ENCODE data around the gene GPC6. TPM values are rescaled to one million over a fixed set of nuclear protein-coding genes. Genes with fewer than 3 reads are reported as not detected.
"Not testable (repeated sequence)": the region's sequence is repeated elsewhere in the genome, so short reads cannot be mapped to it uniquely, and the experiment has no call there.

The GPC6 gene
- polyA plus RNA-seq, 4 donors = 0.22 to 45.0 (median 1.4) TPM

GRCh38 chr13:93435651-93436050 lies 209.0 kb downstream of the GPC6 start:
- Histone ChIP-seq H3K4me1 (ENCODE audit: control insufficient read depth in 3 of 3, insufficient read depth in 2 of 3, low read depth in 1 of 3, low read length in 2 of 3) (no peaks in the 10 kb centered on the region), H3K36me3 (ENCODE audit: control insufficient read depth in 3 of 3, insufficient read depth in 2 of 3, low read depth in 1 of 3, low read length in 3 of 3) (no peaks in the 10 kb centered on the region), H3K4me3 (ENCODE audit: low read depth in 1 of 3, low read length in 3 of 3) (no peak overlapping the region), H3K27me3 (ENCODE audit: control insufficient read depth in 3 of 3, insufficient read depth in 3 of 3, low read length in 3 of 3) (no peaks in the 10 kb centered on the region), H3K9me3 (ENCODE audit: control insufficient read depth in 2 of 2, insufficient read depth in 1 of 2, low read depth in 1 of 2, low read length in 1 of 2) (peaks cover 0 to 4% of the 10 kb centered on the region in 2 donors), H3K27ac (ENCODE audit: low read depth in 1 of 3, low read length in 2 of 3) (no peak overlapping the region)
- no peak for FAIRE-seq
- DNase-seq = no peak
- WGBS, 3 donors = 63 to 86% (median 70%) methylated on average over 3 of the region's 3 CpGs

GRCh38 chr13:93437081-93437480 lies 210.5 kb downstream of the GPC6 start:
- H3K4me3 ChIP-seq (ENCODE audit: low read depth in 1 of 3, low read length in 3 of 3) = no peak overlapping the region
- WGBS, 3 donors = 69 to 82% (median 74%) methylated on average over 4 of the region's 4 CpGs
- no peak overlapping the region for H3K27ac ChIP-seq (ENCODE audit: low read depth in 1 of 3, low read length in 2 of 3)
- H3K36me3 ChIP-seq (ENCODE audit: control insufficient read depth in 3 of 3, insufficient read depth in 2 of 3, low read depth in 1 of 3, low read length in 3 of 3) = no peaks in the 10 kb centered on the region
- DNase-seq (no peak), FAIRE-seq (no peak)
- no peaks in the 10 kb centered on the region for H3K4me1 ChIP-seq (ENCODE audit: control insufficient read depth in 3 of 3, insufficient read depth in 2 of 3, low read depth in 1 of 3, low read length in 2 of 3)
- no peaks in the 10 kb centered on the region for H3K27me3 ChIP-seq (ENCODE audit: control insufficient read depth in 3 of 3, insufficient read depth in 3 of 3, low read length in 3 of 3)
- H3K9me3 ChIP-seq (ENCODE audit: control insufficient read depth in 2 of 2, insufficient read depth in 1 of 2, low read depth in 1 of 2, low read length in 1 of 2) = peaks cover 0 to 4% of the 10 kb centered on the region in 2 donors

GRCh38 chr13:93446238-93446637 lies 219.6 kb downstream of the GPC6 start:
- Histone ChIP-seq H3K36me3 (ENCODE audit: control insufficient read depth in 3 of 3, insufficient read depth in 2 of 3, low read depth in 1 of 3, low read length in 3 of 3) (no peaks in the 10 kb centered on the region), H3K9me3 (ENCODE audit: control insufficient read depth in 2 of 2, insufficient read depth in 1 of 2, low read depth in 1 of 2, low read length in 1 of 2) (no peaks in the 10 kb centered on the region), H3K27me3 (ENCODE audit: control insufficient read depth in 3 of 3, insufficient read depth in 3 of 3, low read length in 3 of 3) (no peaks in the 10 kb centered on the region), H3K4me3 (ENCODE audit: low read depth in 1 of 3, low read length in 3 of 3) (no peak overlapping the region), H3K4me1 (ENCODE audit: control insufficient read depth in 3 of 3, insufficient read depth in 2 of 3, low read depth in 1 of 3, low read length in 2 of 3) (no peaks in the 10 kb centered on the region), H3K27ac (ENCODE audit: low read depth in 1 of 3, low read length in 2 of 3) (no peak overlapping the region)
- DNase-seq = no peak
- no peak for FAIRE-seq
- 48 to 73% (median 61%) methylated on average over 2 of the region's 2 CpGs for WGBS, 3 donors

GRCh38 chr13:93450191-93450621 lies 223.6 kb downstream of the GPC6 start:
- Histone ChIP-seq H3K4me1 (ENCODE audit: control insufficient read depth in 3 of 3, insufficient read depth in 2 of 3, low read depth in 1 of 3, low read length in 2 of 3) (no peaks in the 10 kb centered on the region), H3K27me3 (ENCODE audit: control insufficient read depth in 3 of 3, insufficient read depth in 3 of 3, low read length in 3 of 3) (no peaks in the 10 kb centered on the region), H3K9me3 (ENCODE audit: control insufficient read depth in 2 of 2, insufficient read depth in 1 of 2, low read depth in 1 of 2, low read length in 1 of 2) (no peaks in the 10 kb centered on the region), H3K4me3 (ENCODE audit: low read depth in 1 of 3, low read length in 3 of 3) (no peak overlapping the region), H3K36me3 (ENCODE audit: control insufficient read depth in 3 of 3, insufficient read depth in 2 of 3, low read depth in 1 of 3, low read length in 3 of 3) (no peaks in the 10 kb centered on the region), H3K27ac (ENCODE audit: low read depth in 1 of 3, low read length in 2 of 3) (no peak overlapping the region)
- FAIRE-seq (no peak), DNase-seq (no peak)

- H3K27me3 ChIP-seq (ENCODE audit: control insufficient read depth in 3 of 3, insufficient read depth in 3 of 3, low read length in 3 of 3) = no peaks in the 10 kb centered on the region
- no peaks in the 10 kb centered on the region for H3K9me3 ChIP-seq (ENCODE audit: control insufficient read depth in 2 of 2, insufficient read depth in 1 of 2, low read depth in 1 of 2, low read length in 1 of 2)
- no peaks in the 10 kb centered on the region for H3K4me1 ChIP-seq (ENCODE audit: control insufficient read depth in 3 of 3, insufficient read depth in 2 of 3, low read depth in 1 of 3, low read length in 2 of 3)
- FAIRE-seq = no peak
- H3K4me3 ChIP-seq (ENCODE audit: low read depth in 1 of 3, low read length in 3 of 3) = no peak overlapping the region
- no peak overlapping the region for H3K27ac ChIP-seq (ENCODE audit: low read depth in 1 of 3, low read length in 2 of 3)
- DNase-seq = no peak
- no peaks in the 10 kb centered on the region for H3K36me3 ChIP-seq (ENCODE audit: control insufficient read depth in 3 of 3, insufficient read depth in 2 of 3, low read depth in 1 of 3, low read length in 3 of 3)
These were observed 224.2 kb downstream of the GPC6 start for GRCh38 chr13:93450761-93451160.

- not testable (repeated sequence) for H3K4me3 ChIP-seq (ENCODE audit: low read depth in 1 of 3, low read length in 3 of 3); FAIRE-seq; DNase-seq; H3K9me3 ChIP-seq (ENCODE audit: control insufficient read depth in 2 of 2, insufficient read depth in 1 of 2, low read depth in 1 of 2, low read length in 1 of 2); H3K4me1 ChIP-seq (ENCODE audit: control insufficient read depth in 3 of 3, insufficient read depth in 2 of 3, low read depth in 1 of 3, low read length in 2 of 3); H3K36me3 ChIP-seq (ENCODE audit: control insufficient read depth in 3 of 3, insufficient read depth in 2 of 3, low read depth in 1 of 3, low read length in 3 of 3); H3K27ac ChIP-seq (ENCODE audit: low read depth in 1 of 3, low read length in 2 of 3); H3K27me3 ChIP-seq (ENCODE audit: control insufficient read depth in 3 of 3, insufficient read depth in 3 of 3, low read length in 3 of 3)
- 77 to 94% (median 80%) methylated on average over 24 to 36 of the region's 36 CpGs for WGBS, 3 donors
These were observed 228.1 kb downstream of the GPC6 start for GRCh38 chr13:93454676-93455235.

GRCh38 chr13:93455861-93456260 lies 229.3 kb downstream of the GPC6 start:
- WGBS, 3 donors = 71 to 85% (median 84%) methylated on average over 4 of the region's 4 CpGs
- no peak for FAIRE-seq

GRCh38 chr13:93460005-93460404 lies 233.4 kb downstream of the GPC6 start:
- FAIRE-seq (no peak), DNase-seq (no peak)
- H3K9me3 ChIP-seq (ENCODE audit: control insufficient read depth in 2 of 2, insufficient read depth in 1 of 2, low read depth in 1 of 2, low read length in 1 of 2) = no peaks in the 10 kb centered on the region
- no peak overlapping the region for H3K27ac ChIP-seq (ENCODE audit: low read depth in 1 of 3, low read length in 2 of 3)
- H3K4me3 ChIP-seq (ENCODE audit: low read depth in 1 of 3, low read length in 3 of 3) = no peak overlapping the region
- H3K27me3 ChIP-seq (ENCODE audit: control insufficient read depth in 3 of 3, insufficient read depth in 3 of 3, low read length in 3 of 3) = no peaks in the 10 kb centered on the region
- H3K36me3 ChIP-seq (ENCODE audit: control insufficient read depth in 3 of 3, insufficient read depth in 2 of 3, low read depth in 1 of 3, low read length in 3 of 3) = no peaks in the 10 kb centered on the region
- no peaks in the 10 kb centered on the region for H3K4me1 ChIP-seq (ENCODE audit: control insufficient read depth in 3 of 3, insufficient read depth in 2 of 3, low read depth in 1 of 3, low read length in 2 of 3)

More at GRCh38 chr13:93455861-93456260, 229.3 kb downstream of the GPC6 start:
- Histone ChIP-seq H3K9me3 (ENCODE audit: control insufficient read depth in 2 of 2, insufficient read depth in 1 of 2, low read depth in 1 of 2, low read length in 1 of 2) (no peaks in the 10 kb centered on the region), H3K4me1 (ENCODE audit: control insufficient read depth in 3 of 3, insufficient read depth in 2 of 3, low read depth in 1 of 3, low read length in 2 of 3) (no peaks in the 10 kb centered on the region), H3K4me3 (ENCODE audit: low read depth in 1 of 3, low read length in 3 of 3) (no peak overlapping the region), H3K36me3 (ENCODE audit: control insufficient read depth in 3 of 3, insufficient read depth in 2 of 3, low read depth in 1 of 3, low read length in 3 of 3) (no peaks in the 10 kb centered on the region), H3K27me3 (ENCODE audit: control insufficient read depth in 3 of 3, insufficient read depth in 3 of 3, low read length in 3 of 3) (no peaks in the 10 kb centered on the region), H3K27ac (ENCODE audit: low read depth in 1 of 3, low read length in 2 of 3) (no peak overlapping the region)
- DNase-seq = no peak

- WGBS, 3 donors = 88 to 92% (median 89%) methylated on average over 3 of the region's 3 CpGs
- DNase-seq (no peak), FAIRE-seq (no peak)
- no peak overlapping the region for H3K27ac ChIP-seq (ENCODE audit: low read depth in 1 of 3, low read length in 2 of 3)
- H3K27me3 ChIP-seq (ENCODE audit: control insufficient read depth in 3 of 3, insufficient read depth in 3 of 3, low read length in 3 of 3) = no peaks in the 10 kb centered on the region
- H3K36me3 ChIP-seq (ENCODE audit: control insufficient read depth in 3 of 3, insufficient read depth in 2 of 3, low read depth in 1 of 3, low read length in 3 of 3) = no peaks in the 10 kb centered on the region
- no peak overlapping the region for H3K4me3 ChIP-seq (ENCODE audit: low read depth in 1 of 3, low read length in 3 of 3)
- no peaks in the 10 kb centered on the region for H3K9me3 ChIP-seq (ENCODE audit: control insufficient read depth in 2 of 2, insufficient read depth in 1 of 2, low read depth in 1 of 2, low read length in 1 of 2)
- H3K4me1 ChIP-seq (ENCODE audit: control insufficient read depth in 3 of 3, insufficient read depth in 2 of 3, low read depth in 1 of 3, low read length in 2 of 3) = no peaks in the 10 kb centered on the region
These were observed 235.5 kb downstream of the GPC6 start for GRCh38 chr13:93462151-93462550.

All from small intestine (tissue), 7 donors.